Sigmoid colon (tissue), 7 donors: ENCODE measurements around the gene BCAR3. TPM values are rescaled to one million over a fixed set of nuclear protein-coding genes. Genes with fewer than 3 reads are reported as not detected.

ENCODE experiments used
- DNase-seq: peaks from one replicate; pipeline ENCODE4 v3.0.0-alpha.2; 2019
- H3K27ac ChIP-seq, 4 donors: fragments of 200-600 bp; sonication (generic); one replicate each; pipeline ENCODE4 v1.5.1; 2016 to 2019; ENCODE audit warnings: mild to moderate bottlenecking in 1 of 4
- H3K27me3 ChIP-seq, 3 donors: fragments of 200-600 bp; sonication (generic); one replicate each; pipeline ENCODE4 v1.5.1; 2019; ENCODE audit warnings: mild to moderate bottlenecking in 1 of 3
- H3K36me3 ChIP-seq, 4 donors: fragments of 200-600 bp; sonication (generic); one replicate each; pipeline ENCODE4 v1.5.1; 2016 to 2019
- H3K4me1 ChIP-seq, 4 donors: fragments of 200-600 bp; sonication (generic); one replicate each; pipeline ENCODE4 v1.5.1; 2017 to 2019
- H3K4me3 ChIP-seq, 4 donors: fragments of 200-600 bp; sonication (generic); one replicate each; pipeline ENCODE4 v1.5.1; 2017 to 2019; ENCODE audit warnings: mild to moderate bottlenecking in 2 of 4, moderate library complexity in 1 of 4
- H3K9me3 ChIP-seq, 4 donors: fragments of 200-600 bp in 3 of 4; sonication (generic) in 3 of 4; one replicate each; pipeline versions ENCODE4 v1.5.1 to v1.6.1; 2013 to 2019
- CTCF ChIP-seq, 4 experiments: fragments of 450-650 bp in 3 of 4; fragments of 200-600 bp in 1 of 4; IDR thresholded peaks; one replicate each; pipeline ENCODE4 v1.5.1; 2016 to 2019; ENCODE audit warnings: antibody characterized with exemption in 4 of 4, mild to moderate bottlenecking in 3 of 4, moderate library complexity in 2 of 4
- EP300 ChIP-seq, 4 donors: sonication (generic); formaldehyde crosslinking; IDR thresholded peaks; one replicate each; pipeline ENCODE4 v1.6.1; 2017; ENCODE audit warnings: antibody characterized with exemption in 4 of 4
- POLR2A ChIP-seq, 2 donors: fragments of 450-650 bp; IDR thresholded peaks; one replicate each; pipeline ENCODE4 v1.6.1; 2016; ENCODE audit warnings: antibody characterized with exemption in 2 of 2, mild to moderate bottlenecking in 2 of 2, moderate library complexity in 2 of 2
- POLR2AphosphoS5 ChIP-seq, 4 donors: sonication (generic); formaldehyde crosslinking; IDR thresholded peaks; one replicate each; pipeline ENCODE4 v1.6.1; 2017; ENCODE audit warnings: antibody characterized with exemption in 4 of 4
- WGBS, 2 donors: extraction: QIAGEN DNeasy Blood & Tissue Kit; methylation state at CpG; one replicate each; pipeline ENCODE4 v1.1.7; 2013; 5-methylcytosine and 5-hydroxymethylcytosine counted together
- intact Hi-C: fragments of 100-400 bp; cut with DNase I; formaldehyde crosslinking; loops from one replicate; pipeline ENCODE4 v1.15.1; 2023
- polyA plus RNA-seq, 3 donors: library from polyadenylated mRNA; stranded (reverse); fragments of 200-250 nt; gene quantifications; one replicate each; pipeline ENCODE4 v1.2.3, GENCODE V29; 2013
- total RNA-seq, 4 donors: library from RNA; depleted of rRNA; stranded (reverse); fragments of >200 nt; gene quantifications; one replicate each; pipeline ENCODE4 v1.1.0, GENCODE V29; 2016
- donor health status: healthy with polysubstance abuse.
- donor health status: Bipolar disorder and iron deficiency.
- donor health status: healthy.

BCAR3 gene
- total and polyA plus RNA-seq, 7 donors: 12.3 to 43.2 (median 22.1) TPM

- intact Hi-C loops: loop anchor here (5.0 kb wide), 1 partner anchor 150 kb away; the partner anchor contains the start of gene FNBP1L
- TF ChIP-seq EP300 (IDR thresholded peaks at IDR 0.05): peak in 1 of 4 donors; percentile 19
- TF ChIP-seq POLR2AphosphoS5 (IDR thresholded peaks at IDR 0.05): peak in 2 of 4 donors; percentile 8 to 26
- TF ChIP-seq POLR2A (IDR thresholded peaks at IDR 0.05): no peak
- no peak for TF ChIP-seq CTCF (IDR thresholded peaks at IDR 0.05)
- Histone ChIP-seq H3K9me3 (no peaks in the 10 kb centered on the region), H3K36me3 (no peaks in the 10 kb centered on the region), H3K4me1 (peaks cover 0 to 77% (median 58%) of the 10 kb centered on the region in 4 donors), H3K27ac (peak overlapping the region; percentile 19 to 68 (median 30)), H3K27me3 (no peaks in the 10 kb centered on the region), H3K4me3 (no peak overlapping the region)
- peak; percentile 78 for DNase-seq
- 74 to 78% methylated on average over 6 of the region's 6 CpGs for WGBS, 2 donors
These were observed 83.9 kb downstream of the BCAR3 start for GRCh38 chr1:93597709-93598108.

GRCh38 chr1:93596329-93597089 lies 85.1 kb downstream of the BCAR3 start:
- Histone ChIP-seq H3K4me3 (no peak overlapping the region), H3K4me1 (peaks cover 0 to 85% (median 64%) of the 10 kb centered on the region in 4 donors), H3K27ac (peak overlapping the region in 3 of 4 donors; percentile 21 to 68 (median 45)), H3K9me3 (no peaks in the 10 kb centered on the region), H3K36me3 (peaks cover 0 to 5% (median 0%) of the 10 kb centered on the region in 4 donors), H3K27me3 (no peaks in the 10 kb centered on the region)
- WGBS, 2 donors: 86 to 91% methylated on average over 4 of the region's 4 CpGs
- intact Hi-C loops: loop anchor here (5.0 kb wide), 1 partner anchor 149 kb away; the partner anchor contains the start of gene FNBP1L
- TF ChIP-seq CTCF (IDR thresholded peaks at IDR 0.05): no peak
- no peak for TF ChIP-seq EP300 (IDR thresholded peaks at IDR 0.05)
- TF ChIP-seq POLR2AphosphoS5 (IDR thresholded peaks at IDR 0.05): no peak
- no peak for TF ChIP-seq POLR2A (IDR thresholded peaks at IDR 0.05)
- peak; percentile 38 for DNase-seq

GRCh38 chr1:93595743-93596142 lies 85.9 kb downstream of the BCAR3 start:
- intact Hi-C loops: loop anchor here (5.0 kb wide), 1 partner anchor 148 kb away; the partner anchor contains the start of gene FNBP1L
- Histone ChIP-seq H3K27me3 (no peaks in the 10 kb centered on the region), H3K4me1 (peaks cover 0 to 83% (median 64%) of the 10 kb centered on the region in 4 donors), H3K9me3 (no peaks in the 10 kb centered on the region), H3K4me3 (no peak overlapping the region), H3K36me3 (peaks cover 0 to 7% (median 0%) of the 10 kb centered on the region in 4 donors), H3K27ac (peak overlapping the region; percentile 3 to 68 (median 20))
- TF ChIP-seq POLR2AphosphoS5 (IDR thresholded peaks at IDR 0.05): no peak
- TF ChIP-seq CTCF (IDR thresholded peaks at IDR 0.05): no peak
- no peak for TF ChIP-seq POLR2A (IDR thresholded peaks at IDR 0.05)
- no peak for TF ChIP-seq EP300 (IDR thresholded peaks at IDR 0.05)
- 87 to 91% methylated on average over 4 of the region's 4 CpGs for WGBS, 2 donors
- no peak for DNase-seq

GRCh38 chr1:93595266-93595665 lies 86.4 kb downstream of the BCAR3 start:
- Histone ChIP-seq H3K36me3 (peaks cover 0 to 7% (median under 1%) of the 10 kb centered on the region in 4 donors), H3K27ac (peak overlapping the region; percentile 3 to 68 (median 20)), H3K9me3 (no peaks in the 10 kb centered on the region), H3K4me3 (no peak overlapping the region), H3K27me3 (no peaks in the 10 kb centered on the region), H3K4me1 (peaks cover 0 to 81% (median 64%) of the 10 kb centered on the region in 4 donors)
- intact Hi-C loops: loop anchor here (5.0 kb wide), 1 partner anchor 148 kb away; the partner anchor contains the start of gene FNBP1L
- WGBS, 2 donors: 88 to 91% methylated on average over 2 of the region's 2 CpGs
- peak; percentile 43 for DNase-seq
- TF ChIP-seq CTCF (IDR thresholded peaks at IDR 0.05): no peak
- TF ChIP-seq POLR2AphosphoS5 (IDR thresholded peaks at IDR 0.05): no peak
- TF ChIP-seq POLR2A (IDR thresholded peaks at IDR 0.05): no peak
- TF ChIP-seq EP300 (IDR thresholded peaks at IDR 0.05): no peak
